GM12864 (cell line): Measurements from ENCODE around the gene KCNMA1.

ENCODE experiments used
- DNase-seq: peaks from one replicate; pipeline ENCODE4 v3.0.0-alpha.2; 2011; ENCODE audit warnings: low read depth
- H3K4me3 ChIP-seq: 2 replicates; pipeline ENCODE4 v1.5.1; 2011; ENCODE audit warnings: mild to moderate bottlenecking, low read depth, low read length, control low read depth
- CTCF ChIP-seq: IDR thresholded peaks from 2 replicates; pipeline ENCODE4 v1.5.1; 2011; ENCODE audit warnings: low read depth, mild to moderate bottlenecking, moderate library complexity, low read length, control low read depth, inconsistent platforms; ENCODE audit errors: missing control alignments

Gene KCNMA1

GRCh38 chr10:77562742-77563141 is 74.9 kb downstream of the KCNMA1 start:
- H3K4me3 ChIP-seq, result no peak overlapping the region
- DNase-seq, result no peak
- TF ChIP-seq CTCF, result no peak

GRCh38 chr10:77561991-77562390 is 75.6 kb downstream of the KCNMA1 start:
- no peak for DNase-seq
- H3K4me3 ChIP-seq, result no peak overlapping the region
- TF ChIP-seq CTCF, result no peak

GRCh38 chr10:77560471-77560870 is 77.1 kb downstream of the KCNMA1 start:
- no peak overlapping the region for H3K4me3 ChIP-seq
- DNase-seq, result no peak
- TF ChIP-seq CTCF, result no peak

GRCh38 chr10:77560052-77560451 is 77.6 kb downstream of the KCNMA1 start:
- H3K4me3 ChIP-seq, result no peak overlapping the region
- TF ChIP-seq CTCF, result no peak
- DNase-seq, result no peak

GRCh38 chr10:77556990-77557601 is 80.5 kb downstream of the KCNMA1 start:
- DNase-seq, result no peak
- TF ChIP-seq CTCF, result no peak
- H3K4me3 ChIP-seq, result no peak overlapping the region

GRCh38 chr10:77555591-77556212 is 81.9 kb downstream of the KCNMA1 start:
- no peak for DNase-seq
- no peak for TF ChIP-seq CTCF
- no peak overlapping the region for H3K4me3 ChIP-seq

- no peak for DNase-seq
- TF ChIP-seq CTCF, result no peak
- no peak overlapping the region for H3K4me3 ChIP-seq
Observed at GRCh38 chr10:77554996-77555397, 82.6 kb downstream of the KCNMA1 start.
